Hepatocyte (in vitro differentiated cells): ENCODE results near the gene EIF4G3. TPM values are rescaled to one million over a fixed set of nuclear protein-coding genes. Genes with fewer than 3 reads are reported as not detected.
A peak's percentile ranks its signal among the peaks of the same experiment; 100 is the strongest.

Source experiments
- DNase-seq: peaks from one replicate; pipeline ENCODE4 v3.0.0-alpha.2; 2016; ENCODE audit warnings: low spot score
- H2AFZ ChIP-seq: fragments of 200-600 bp; sonication (generic); 2 replicates; pipeline ENCODE4 v1.6.0; 2016; ENCODE audit warnings: antibody characterized with exemption, mild to moderate bottlenecking
- H3K27ac ChIP-seq: fragments of 200-600 bp; sonication (generic); 2 replicates; pipeline ENCODE4 v1.5.1; 2016; ENCODE audit warnings: mild to moderate bottlenecking
- H3K27me3 ChIP-seq: fragments of 200-600 bp; sonication (generic); 2 replicates; pipeline ENCODE4 v1.6.1; 2016
- H3K36me3 ChIP-seq: fragments of 200-600 bp; sonication (generic); replicated peaks from 2 replicates; pipeline ENCODE4 v1.5.1; 2016; ENCODE audit warnings: low read depth; ENCODE audit not compliant: insufficient read depth
- H3K4me1 ChIP-seq: fragments of 200-600 bp; sonication (generic); 2 replicates; pipeline ENCODE4 v1.5.1; 2016; ENCODE audit warnings: mild to moderate bottlenecking, moderate library complexity; ENCODE audit not compliant: insufficient read depth
- H3K4me2 ChIP-seq: fragments of 200-600 bp; sonication (generic); 2 replicates; pipeline ENCODE4 v1.6.0; 2016
- H3K4me3 ChIP-seq: fragments of 200-600 bp; sonication (generic); 2 replicates; pipeline ENCODE4 v1.5.1; 2016; ENCODE audit warnings: mild to moderate bottlenecking
- H3K79me2 ChIP-seq: fragments of 200-600 bp; sonication (generic); 2 replicates; pipeline ENCODE4 v1.6.0; 2017; ENCODE audit warnings: mild to moderate bottlenecking
- H3K9me2 ChIP-seq: fragments of 200-600 bp; sonication (generic); replicated peaks from 2 replicates; pipeline ENCODE4 v1.6.0; 2017; ENCODE audit warnings: mild to moderate bottlenecking; ENCODE audit not compliant: insufficient read depth
- H3K9me3 ChIP-seq: fragments of 200-600 bp; sonication (generic); 2 replicates; pipeline ENCODE4 v1.5.1; 2016; ENCODE audit warnings: low read depth, mild to moderate bottlenecking
- H4K20me1 ChIP-seq: fragments of 200-600 bp; sonication (generic); 2 replicates; pipeline ENCODE4 v1.6.0; 2016; ENCODE audit warnings: mild to moderate bottlenecking; ENCODE audit not compliant: insufficient read depth, poor library complexity, severe bottlenecking
- EZH2 ChIP-seq: fragments of 200-600 bp; sonication (generic); IDR thresholded peaks from 2 replicates; pipeline ENCODE4 v1.6.1; 2016; ENCODE audit warnings: antibody characterized with exemption, mild to moderate bottlenecking, borderline replicate concordance
- EZH2phosphoT487 ChIP-seq: fragments of 200-600 bp; sonication (generic); IDR thresholded peaks from one replicate; pipeline ENCODE4 v1.6.1; 2018; ENCODE audit warnings: antibody characterized with exemption, mild to moderate bottlenecking, low read depth, moderate library complexity; ENCODE audit not compliant: unreplicated experiment, severe bottlenecking
- WGBS: methylation state at CpG from one replicate; pipeline ENCODE4 v1.1.6; 2016; ENCODE audit warnings: low lambda C conversion rate; ENCODE audit errors: missing lambda C conversion rate; 5-methylcytosine and 5-hydroxymethylcytosine counted together
- polyA plus RNA-seq: library from polyadenylated mRNA; unstranded; fragments of >200 nt; fragmentation: Nextera tagmentation; extraction: Ambion mirVana; gene quantifications from 2 replicates; pipeline ENCODE4 v1.2.1, GENCODE V29; 2016
- total RNA-seq: library from RNA; depleted of rRNA; stranded (reverse); fragments of >200 nt; gene quantifications from 2 replicates; pipeline ENCODE4 v1.2.3, GENCODE V29; 2014
- TF ChIP-seq, protein P1 (sequence below): fragments of 200-600 bp; sonication (generic); IDR thresholded peaks from 2 replicates; pipeline ENCODE4 v1.5.1; 2016; ENCODE audit warnings: antibody characterized with exemption, mild to moderate bottlenecking; ENCODE audit not compliant: poor library complexity

The EIF4G3 gene
- total and polyA plus RNA-seq, 2 experiments from 2014 or later, result 33.4 to 42.2 TPM

DNA sequence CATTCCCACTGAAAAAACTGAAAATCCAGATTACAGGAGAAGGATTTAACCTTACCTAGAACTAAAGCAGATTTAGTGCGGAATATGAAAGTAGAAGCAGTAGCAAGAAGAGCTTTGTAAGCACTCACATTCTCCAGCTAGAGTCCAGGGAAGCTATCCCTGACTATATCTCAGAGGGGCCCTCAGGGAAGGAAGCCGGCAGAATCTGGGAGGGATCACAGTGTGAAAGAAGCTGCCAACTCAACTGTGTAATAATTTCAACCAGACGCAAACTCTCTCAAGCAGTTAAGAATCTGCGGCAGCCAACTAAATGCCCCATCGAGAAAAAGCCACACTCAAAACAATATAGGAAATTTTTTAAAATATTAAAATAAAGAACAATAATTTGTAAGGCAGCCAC is 163.8 kb downstream of the EIF4G3 start:
- DNase-seq, result peak; percentile 65

DNA sequence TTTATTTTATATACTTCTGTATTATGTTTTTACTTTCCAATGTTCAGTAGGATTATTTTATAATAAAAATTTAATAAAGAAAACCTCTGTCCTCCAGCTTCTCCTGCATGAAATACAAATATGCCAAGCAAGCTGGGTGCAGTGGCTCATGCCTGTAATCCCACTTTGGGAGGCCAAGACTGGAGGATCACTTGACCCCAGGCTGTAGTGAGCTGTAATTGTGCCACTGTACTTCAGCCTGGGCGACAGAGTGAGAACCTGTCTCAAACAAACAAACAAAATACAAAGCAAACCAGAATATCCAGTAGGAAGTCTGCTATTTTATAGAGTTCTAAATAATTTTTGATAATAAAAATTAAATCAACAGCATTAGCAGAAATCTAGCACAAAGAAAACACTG is 168.8 kb downstream of the EIF4G3 start:
- no peak overlapping the region for H3K4me3 ChIP-seq
- H2AFZ ChIP-seq, result no peak overlapping the region
- no peaks in the 10 kb centered on the region for H3K9me3 ChIP-seq
- DNase-seq, result no peak
- no peak overlapping the region for H3K4me2 ChIP-seq
- no peaks in the 10 kb centered on the region for H4K20me1 ChIP-seq
- TF ChIP-seq, protein P1, sequence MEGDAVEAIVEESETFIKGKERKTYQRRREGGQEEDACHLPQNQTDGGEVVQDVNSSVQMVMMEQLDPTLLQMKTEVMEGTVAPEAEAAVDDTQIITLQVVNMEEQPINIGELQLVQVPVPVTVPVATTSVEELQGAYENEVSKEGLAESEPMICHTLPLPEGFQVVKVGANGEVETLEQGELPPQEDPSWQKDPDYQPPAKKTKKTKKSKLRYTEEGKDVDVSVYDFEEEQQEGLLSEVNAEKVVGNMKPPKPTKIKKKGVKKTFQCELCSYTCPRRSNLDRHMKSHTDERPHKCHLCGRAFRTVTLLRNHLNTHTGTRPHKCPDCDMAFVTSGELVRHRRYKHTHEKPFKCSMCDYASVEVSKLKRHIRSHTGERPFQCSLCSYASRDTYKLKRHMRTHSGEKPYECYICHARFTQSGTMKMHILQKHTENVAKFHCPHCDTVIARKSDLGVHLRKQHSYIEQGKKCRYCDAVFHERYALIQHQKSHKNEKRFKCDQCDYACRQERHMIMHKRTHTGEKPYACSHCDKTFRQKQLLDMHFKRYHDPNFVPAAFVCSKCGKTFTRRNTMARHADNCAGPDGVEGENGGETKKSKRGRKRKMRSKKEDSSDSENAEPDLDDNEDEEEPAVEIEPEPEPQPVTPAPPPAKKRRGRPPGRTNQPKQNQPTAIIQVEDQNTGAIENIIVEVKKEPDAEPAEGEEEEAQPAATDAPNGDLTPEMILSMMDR, result no peak
- TF ChIP-seq EZH2 (no peak), EZH2phosphoT487 (no peak)
- no peaks in the 10 kb centered on the region for H3K9me2 ChIP-seq
- H3K27me3 ChIP-seq, result no peaks in the 10 kb centered on the region
- H3K4me1 ChIP-seq, result no peaks in the 10 kb centered on the region
- WGBS, result 95% methylated on average over 1 of the region's 1 CpG
- peaks cover 82% of the 10 kb centered on the region for H3K79me2 ChIP-seq
- H3K27ac ChIP-seq, result no peak overlapping the region
- H3K36me3 ChIP-seq, result no peaks in the 10 kb centered on the region

More for the DNA sequence above, 163.8 kb downstream of the EIF4G3 start:
- TF ChIP-seq, protein P1, result no peak
- TF ChIP-seq EZH2phosphoT487 (no peak), EZH2 (no peak)
- peaks cover 2% of the 10 kb centered on the region for H3K4me1 ChIP-seq
- 56% methylated on average over 5 of the region's 5 CpGs for WGBS
- no peaks in the 10 kb centered on the region for H3K9me3 ChIP-seq
- H3K27ac ChIP-seq, result peak overlapping the region; percentile 63
- H3K79me2 ChIP-seq, result peaks cover 83% of the 10 kb centered on the region
- H2AFZ ChIP-seq, result no peak overlapping the region
- peak overlapping the region; percentile 59 for H3K4me2 ChIP-seq
- no peaks in the 10 kb centered on the region for H4K20me1 ChIP-seq
- no peaks in the 10 kb centered on the region for H3K27me3 ChIP-seq
- H3K9me2 ChIP-seq, result no peaks in the 10 kb centered on the region
- no peak overlapping the region for H3K4me3 ChIP-seq
- no peaks in the 10 kb centered on the region for H3K36me3 ChIP-seq

DNA sequence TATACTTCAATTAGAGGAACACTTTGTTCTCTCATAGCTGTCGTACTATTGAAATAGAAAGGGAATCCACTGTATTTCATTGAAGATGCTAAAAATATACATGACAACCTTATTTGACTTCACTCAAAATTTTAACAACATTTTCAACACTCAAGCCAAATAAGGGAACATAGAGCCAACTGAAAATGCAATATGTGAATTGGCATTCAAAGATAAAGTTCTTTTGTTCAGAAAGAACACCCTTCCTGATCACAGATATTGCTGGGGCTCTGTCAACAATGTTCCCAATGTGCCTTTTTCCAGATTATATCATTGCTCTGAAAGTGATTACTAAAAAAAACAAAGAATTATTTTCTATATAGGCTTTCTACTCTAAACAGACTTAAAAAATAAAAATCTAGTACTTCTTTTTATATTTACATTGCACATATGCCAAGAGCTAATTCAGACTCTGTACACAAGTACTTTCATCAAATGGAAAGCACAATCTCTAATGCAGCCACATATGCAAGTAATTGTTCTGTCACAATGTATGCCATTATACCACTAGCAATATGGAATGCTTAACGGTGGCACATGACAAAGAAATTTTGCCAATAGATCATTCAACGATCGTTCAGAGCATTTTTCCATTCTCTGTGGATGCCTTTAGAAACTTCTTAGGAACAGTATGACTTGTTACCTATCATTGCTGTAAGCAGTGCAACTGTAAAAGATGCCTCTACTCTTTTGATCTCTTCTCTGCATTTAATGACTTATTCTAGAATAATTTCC is 171.0 kb downstream of the EIF4G3 start:
- Histone ChIP-seq H3K36me3 (no peaks in the 10 kb centered on the region), H3K27me3 (no peaks in the 10 kb centered on the region), H3K27ac (no peak overlapping the region), H3K9me3 (no peaks in the 10 kb centered on the region), H3K4me1 (no peaks in the 10 kb centered on the region), H3K4me2 (no peak overlapping the region), H4K20me1 (no peaks in the 10 kb centered on the region), H3K4me3 (no peak overlapping the region), H2AFZ (no peak overlapping the region), H3K79me2 (peaks cover 72% of the 10 kb centered on the region), H3K9me2 (no peaks in the 10 kb centered on the region)
- TF ChIP-seq, protein P1, result no peak
- TF ChIP-seq EZH2, result no peak
- no peak for TF ChIP-seq EZH2phosphoT487
- WGBS, result 88% methylated on average over 4 of the region's 4 CpGs
- DNase-seq, result no peak
